ENCODE measurements around the gene DOCK10. TPM values are rescaled to one million over a fixed set of nuclear protein-coding genes. Genes with fewer than 3 reads are reported as not detected.

The DOCK10 gene
- total RNA-seq, 2 donors from 2014 or later = 2.0 to 3.4 TPM

- ATAC-seq (no peak), DNase-seq (no peak)
- TF ChIP-seq POLR2A (IDR thresholded peaks at IDR 0.05) (no peak), CTCF (IDR thresholded peaks at IDR 0.05) (no peak)
- no peak overlapping the region for H3K4me3 ChIP-seq
- no peaks in the 10 kb centered on the region for H3K27me3 ChIP-seq
- intact Hi-C loops (cut with DNase I) = no loop called here
- WGBS, 2 donors = 54 to 56% methylated on average over 6 of the region's 6 CpGs
- no peaks in the 10 kb centered on the region for H3K9me3 ChIP-seq
- no peak overlapping the region for H3K27ac ChIP-seq
- no peaks in the 10 kb centered on the region for H3K4me1 ChIP-seq
- H3K36me3 ChIP-seq (replicated peaks in 1 of 2; ENCODE audit: insufficient read depth in 1 of 2, low read depth in 2 of 2) = no peaks in the 10 kb centered on the region
These were observed 8.6 kb downstream of the DOCK10 start for GRCh38 chr2:225033440-225034318.

- H3K27me3 ChIP-seq = no peaks in the 10 kb centered on the region
- H3K4me1 ChIP-seq = no peaks in the 10 kb centered on the region
- ATAC-seq (no peak), DNase-seq (no peak)
- no peak overlapping the region for H3K4me3 ChIP-seq
- no peak for TF ChIP-seq CTCF (IDR thresholded peaks at IDR 0.05)
- no peak for TF ChIP-seq POLR2A (IDR thresholded peaks at IDR 0.05)
- no peaks in the 10 kb centered on the region for H3K9me3 ChIP-seq
- H3K27ac ChIP-seq = no peak overlapping the region
- no peaks in the 10 kb centered on the region for H3K36me3 ChIP-seq (replicated peaks in 1 of 2; ENCODE audit: insufficient read depth in 1 of 2, low read depth in 2 of 2)
- intact Hi-C loops (cut with DNase I) = no loop called here
These were observed 10.0 kb downstream of the DOCK10 start for GRCh38 chr2:225032246-225032645.

GRCh38 chr2:225031599-225031998 is 10.7 kb downstream of the DOCK10 start:
- intact Hi-C loops (cut with DNase I) = no loop called here
- no peaks in the 10 kb centered on the region for H3K9me3 ChIP-seq
- H3K27me3 ChIP-seq = no peaks in the 10 kb centered on the region
- DNase-seq (no peak), ATAC-seq (no peak)
- 71 to 75% methylated on average over 4 of the region's 4 CpGs for WGBS, 2 donors
- no peaks in the 10 kb centered on the region for H3K36me3 ChIP-seq (replicated peaks in 1 of 2; ENCODE audit: insufficient read depth in 1 of 2, low read depth in 2 of 2)
- no peak overlapping the region for H3K4me3 ChIP-seq
- no peak for TF ChIP-seq POLR2A (IDR thresholded peaks at IDR 0.05)
- no peak for TF ChIP-seq CTCF (IDR thresholded peaks at IDR 0.05)
- H3K4me1 ChIP-seq = no peaks in the 10 kb centered on the region
- H3K27ac ChIP-seq = no peak overlapping the region

GRCh38 chr2:225030893-225031292 is 11.4 kb downstream of the DOCK10 start:
- TF ChIP-seq CTCF (IDR thresholded peaks at IDR 0.05) = no peak
- no peak overlapping the region for H3K4me3 ChIP-seq
- WGBS, 2 donors = 93 to 94% methylated on average over 1 of the region's 1 CpG
- no peaks in the 10 kb centered on the region for H3K36me3 ChIP-seq (replicated peaks in 1 of 2; ENCODE audit: insufficient read depth in 1 of 2, low read depth in 2 of 2)
- no peak overlapping the region for H3K27ac ChIP-seq
- DNase-seq = no peak
- H3K4me1 ChIP-seq = no peaks in the 10 kb centered on the region
- no peak for ATAC-seq
- H3K27me3 ChIP-seq = no peaks in the 10 kb centered on the region
- no peaks in the 10 kb centered on the region for H3K9me3 ChIP-seq
- intact Hi-C loops (cut with DNase I) = no loop called here

GRCh38 chr2:225030203-225030602 is 12.1 kb downstream of the DOCK10 start:
- DNase-seq = no peak
- no peaks in the 10 kb centered on the region for H3K27me3 ChIP-seq
- no peak for TF ChIP-seq CTCF (IDR thresholded peaks at IDR 0.05)
- TF ChIP-seq POLR2A (IDR thresholded peaks at IDR 0.05) = no peak
- H3K36me3 ChIP-seq (replicated peaks in 1 of 2; ENCODE audit: insufficient read depth in 1 of 2, low read depth in 2 of 2) = no peaks in the 10 kb centered on the region
- no peaks in the 10 kb centered on the region for H3K9me3 ChIP-seq
- no peak overlapping the region for H3K4me3 ChIP-seq
- no peak overlapping the region for H3K27ac ChIP-seq
- no peaks in the 10 kb centered on the region for H3K4me1 ChIP-seq
- WGBS, 2 donors = 75 to 83% methylated on average over 8 of the region's 8 CpGs
- intact Hi-C loops (cut with DNase I) = no loop called here
- no peak for ATAC-seq
